ENCODE data around the gene JAM3.

Gene JAM3

GRCh38 chr11:134040386-134041302 is 28.2 kb upstream of the JAM3 start:
- Histone ChIP-seq H3K27me3 (ENCODE audit: insufficient read depth, low read length) (no peaks in the 10 kb centered on the region), H3K9ac (ENCODE audit: low read depth, low read length) (no peak overlapping the region), H3K4me1 (ENCODE audit: insufficient read depth, low read length) (peaks cover 18% of the 10 kb centered on the region), H3K4me3 (ENCODE audit: low read length) (no peak overlapping the region), H3K27ac (ENCODE audit: low read depth, low read length) (no peak overlapping the region), H3K36me3 (ENCODE audit: insufficient read depth, low read length) (no peaks in the 10 kb centered on the region), H3K9me3 (ENCODE audit: insufficient read depth, low read depth, low read length) (no peaks in the 10 kb centered on the region)
- 91% methylated on average over 20 of the region's 20 CpGs for WGBS

DNA sequence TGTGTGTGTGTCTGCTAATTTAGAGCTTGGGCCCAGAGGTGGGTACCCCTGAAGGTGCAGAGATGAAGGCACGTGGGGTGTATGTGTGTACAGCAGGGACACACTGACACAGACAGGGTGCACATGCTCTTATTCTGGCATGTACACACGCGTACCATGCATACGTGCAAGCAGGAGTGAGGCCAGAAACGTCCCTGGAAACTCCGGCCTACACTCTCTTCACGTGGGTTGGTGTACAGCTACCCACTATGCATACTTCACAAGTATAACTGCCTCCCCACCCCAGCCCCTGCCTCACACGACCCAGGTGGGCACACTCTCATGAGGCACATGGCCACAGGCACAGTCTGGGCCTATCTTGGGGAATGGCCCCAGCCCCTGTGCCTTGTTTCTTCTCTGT is 27.5 kb upstream of the JAM3 start:
- H3K9me3 ChIP-seq (ENCODE audit: insufficient read depth, low read depth, low read length): no peaks in the 10 kb centered on the region
- no peak overlapping the region for H3K4me3 ChIP-seq (ENCODE audit: low read length)
- H3K27ac ChIP-seq (ENCODE audit: low read depth, low read length): no peak overlapping the region
- no peak overlapping the region for H3K9ac ChIP-seq (ENCODE audit: low read depth, low read length)
- H3K4me1 ChIP-seq (ENCODE audit: insufficient read depth, low read length): peaks cover 18% of the 10 kb centered on the region
- H3K27me3 ChIP-seq (ENCODE audit: insufficient read depth, low read length): no peaks in the 10 kb centered on the region
- H3K36me3 ChIP-seq (ENCODE audit: insufficient read depth, low read length): no peaks in the 10 kb centered on the region
- WGBS: 93% methylated on average over 8 of the region's 8 CpGs

DNA sequence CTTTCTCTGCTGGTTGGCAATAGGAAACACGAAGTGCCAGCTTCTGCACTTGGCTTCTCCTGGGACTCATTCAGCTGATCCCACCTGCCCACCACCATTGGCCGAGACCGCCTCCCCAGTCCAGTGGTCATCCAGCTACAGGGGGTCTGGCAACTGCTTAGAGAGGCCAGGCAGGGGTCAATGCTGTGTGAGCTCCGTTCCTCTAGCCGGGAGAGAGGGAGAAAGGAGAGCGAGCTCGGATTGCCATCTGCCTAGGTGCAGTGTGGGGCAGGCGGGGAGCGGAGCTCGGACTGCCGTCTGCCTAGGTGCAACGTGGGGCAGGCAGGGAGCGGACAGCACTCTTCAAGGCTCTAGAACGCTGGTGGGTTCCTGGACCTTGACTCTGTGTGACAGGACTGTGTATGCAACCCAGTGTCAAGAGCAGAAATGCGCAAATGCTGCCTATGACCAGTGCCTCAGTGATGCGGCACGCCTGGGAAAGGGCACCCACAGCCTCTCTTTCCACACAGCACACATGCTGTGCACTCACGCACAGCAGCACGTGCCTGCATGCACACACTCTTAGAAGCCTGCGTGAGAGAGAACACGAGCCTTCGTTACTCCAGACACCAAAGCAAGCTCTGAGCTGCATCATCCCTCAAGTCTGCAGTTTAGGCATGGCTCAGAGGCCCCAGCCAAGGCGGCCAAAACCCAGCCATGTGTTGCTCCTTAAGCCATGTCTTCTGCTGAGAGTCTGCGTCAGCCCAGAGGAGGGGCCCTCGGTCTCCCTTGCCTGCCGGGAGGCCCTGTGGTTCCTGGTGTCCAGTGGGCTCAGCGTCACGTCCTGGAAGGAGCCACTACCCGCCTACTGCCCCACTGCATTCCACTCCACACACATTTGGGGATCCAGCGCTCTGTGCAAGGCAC is 26.8 kb upstream of the JAM3 start:
- Histone ChIP-seq H3K27ac (ENCODE audit: low read depth, low read length) (no peak overlapping the region), H3K9ac (ENCODE audit: low read depth, low read length) (no peak overlapping the region), H3K27me3 (ENCODE audit: insufficient read depth, low read length) (no peaks in the 10 kb centered on the region), H3K36me3 (ENCODE audit: insufficient read depth, low read length) (no peaks in the 10 kb centered on the region), H3K4me1 (ENCODE audit: insufficient read depth, low read length) (peaks cover 21% of the 10 kb centered on the region), H3K9me3 (ENCODE audit: insufficient read depth, low read depth, low read length) (no peaks in the 10 kb centered on the region), H3K4me3 (ENCODE audit: low read length) (no peak overlapping the region)
- 91% methylated on average over 30 of the region's 30 CpGs for WGBS

GRCh38 chr11:134043821-134044420 is 25.0 kb upstream of the JAM3 start:
- H3K27ac ChIP-seq (ENCODE audit: low read depth, low read length): no peak overlapping the region
- no peaks in the 10 kb centered on the region for H3K27me3 ChIP-seq (ENCODE audit: insufficient read depth, low read length)
- peaks cover 9% of the 10 kb centered on the region; the same call in 1 of the 2 replicates for H3K4me1 ChIP-seq (ENCODE audit: insufficient read depth, low read length)
- H3K36me3 ChIP-seq (ENCODE audit: insufficient read depth, low read length): no peaks in the 10 kb centered on the region
- H3K4me3 ChIP-seq (ENCODE audit: low read length): no peak overlapping the region
- H3K9me3 ChIP-seq (ENCODE audit: insufficient read depth, low read depth, low read length): no peaks in the 10 kb centered on the region
- WGBS: 95% methylated on average over 9 of the region's 9 CpGs
- H3K9ac ChIP-seq (ENCODE audit: low read depth, low read length): no peak overlapping the region

DNA sequence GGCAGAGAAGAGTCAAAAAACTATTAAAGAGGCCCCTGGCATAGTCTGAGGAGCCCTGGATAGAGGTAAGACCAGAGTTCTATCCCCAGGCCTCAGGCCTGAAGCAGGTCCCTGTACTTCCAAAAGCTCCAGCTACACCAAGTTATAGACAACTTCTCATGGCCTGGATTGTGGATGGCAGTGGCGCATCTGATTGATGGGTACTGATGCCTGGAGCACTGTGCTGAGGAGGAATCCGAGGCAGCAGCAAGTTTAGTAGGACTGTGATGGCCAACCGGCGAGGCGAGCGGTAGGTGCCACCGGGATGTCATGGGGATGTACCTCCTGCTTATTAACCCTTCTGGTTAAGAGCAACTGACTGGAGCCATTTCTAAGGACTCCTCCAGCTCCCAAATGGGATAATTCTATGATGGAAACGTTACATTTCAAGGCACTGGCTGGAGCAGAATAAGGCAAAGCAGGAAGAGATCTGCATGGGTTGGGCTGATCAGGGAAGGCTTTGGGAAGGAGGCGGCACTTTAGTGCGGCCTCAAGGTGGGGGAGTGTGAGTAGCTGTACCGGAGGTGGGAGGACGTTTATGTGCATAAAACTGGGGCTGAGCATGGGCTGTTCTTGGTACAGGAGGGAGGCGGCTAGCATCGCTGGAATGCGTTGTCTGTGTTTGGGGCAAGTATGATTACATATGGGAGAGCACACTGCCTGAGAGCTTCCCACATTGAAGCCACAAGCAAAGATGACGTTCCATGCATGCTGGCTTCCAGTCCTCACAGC is 24.2 kb upstream of the JAM3 start:
- Histone ChIP-seq H3K4me3 (ENCODE audit: low read length) (no peak overlapping the region), H3K4me1 (ENCODE audit: insufficient read depth, low read length) (0 out of 2 replicates have a peak, but pooled peaks cover 3% of the 10 kb centered on the region), H3K9ac (ENCODE audit: low read depth, low read length) (no peak overlapping the region), H3K9me3 (ENCODE audit: insufficient read depth, low read depth, low read length) (no peaks in the 10 kb centered on the region), H3K36me3 (ENCODE audit: insufficient read depth, low read length) (no peaks in the 10 kb centered on the region), H3K27me3 (ENCODE audit: insufficient read depth, low read length) (no peaks in the 10 kb centered on the region), H3K27ac (ENCODE audit: low read depth, low read length) (no peak overlapping the region)
- 89% methylated on average over 16 of the region's 16 CpGs for WGBS

DNA sequence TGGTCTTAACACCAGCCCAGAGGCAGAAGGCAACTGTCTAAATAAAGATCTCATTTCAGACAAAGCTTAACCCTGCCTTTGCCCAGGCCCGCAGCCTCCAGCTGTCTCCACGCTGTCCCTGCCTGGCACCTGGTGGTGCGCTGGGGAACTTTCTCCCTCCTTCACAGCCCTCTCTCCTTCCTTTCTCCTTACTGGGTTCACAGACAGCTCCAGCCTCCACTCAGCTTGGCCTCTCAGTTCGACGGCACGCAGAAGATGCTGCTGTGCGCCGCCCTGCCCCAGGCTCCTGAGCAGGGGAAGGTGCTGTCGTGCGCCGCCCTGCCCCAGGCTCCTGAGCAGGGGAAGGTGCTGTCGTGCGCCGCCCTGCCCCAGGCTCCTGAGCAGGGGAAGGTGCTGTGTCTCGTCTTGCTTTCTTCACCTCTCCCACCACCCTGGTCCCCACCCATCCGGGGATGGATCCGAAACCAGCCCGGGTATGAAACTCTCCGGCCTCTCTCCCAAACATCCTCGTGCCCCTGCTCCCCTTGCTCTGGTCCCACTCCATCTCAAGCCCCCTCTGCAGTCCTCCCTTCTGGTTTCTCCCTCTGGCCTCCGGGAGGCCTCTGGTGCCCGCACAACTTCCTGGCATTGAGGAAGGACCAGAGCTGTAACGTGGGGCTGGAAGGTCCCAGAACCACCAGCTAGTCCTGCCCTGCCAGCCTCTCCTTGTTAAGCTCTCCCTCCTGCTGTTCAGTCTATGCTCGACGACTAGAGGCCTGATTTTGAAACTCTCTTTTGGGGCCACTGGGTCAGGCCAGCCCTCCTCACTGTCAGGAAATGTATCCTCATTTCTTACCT is 22.9 kb upstream of the JAM3 start:
- H3K9ac ChIP-seq (ENCODE audit: low read depth, low read length): no peak overlapping the region
- H3K36me3 ChIP-seq (ENCODE audit: insufficient read depth, low read length): no peaks in the 10 kb centered on the region
- H3K27ac ChIP-seq (ENCODE audit: low read depth, low read length): no peak overlapping the region

DNA sequence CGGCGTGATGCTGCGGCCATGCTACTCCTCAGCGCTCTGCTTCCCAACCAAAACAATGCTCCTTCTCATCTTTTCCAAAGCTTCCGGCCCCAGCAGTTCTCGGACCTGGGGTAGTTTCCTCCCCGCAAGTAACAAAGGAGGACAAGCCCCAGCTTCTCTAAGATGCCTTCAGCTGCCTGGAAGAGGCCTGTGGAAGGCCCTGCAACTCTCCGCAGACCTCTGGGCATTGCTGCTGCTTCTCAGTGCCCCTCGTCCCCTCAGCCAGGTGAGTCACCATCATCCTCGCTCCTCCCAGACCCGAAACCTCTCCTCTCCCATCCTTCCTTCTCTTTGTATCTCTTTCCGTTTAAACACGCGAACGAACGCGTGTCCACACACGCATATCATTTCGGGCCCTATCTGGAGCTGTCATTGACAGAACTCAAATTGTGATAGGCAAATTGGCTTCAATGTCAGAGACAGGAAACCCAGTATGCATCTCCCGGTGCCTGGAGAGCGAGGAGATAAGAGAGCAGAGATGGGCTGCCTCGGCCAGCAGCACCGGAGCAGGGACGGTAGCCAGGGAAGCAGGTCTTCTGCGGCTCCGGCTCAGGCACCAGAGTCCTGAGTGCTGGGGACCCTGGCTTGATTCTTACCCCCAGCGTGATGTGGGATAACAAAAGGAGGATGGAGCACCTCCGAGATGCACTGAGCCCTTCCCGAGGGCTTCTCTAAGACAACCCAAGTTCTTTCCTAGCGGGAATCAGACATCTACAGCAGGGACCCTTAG is 22.0 kb upstream of the JAM3 start:
- peaks cover 5% of the 10 kb centered on the region; the same call in 1 of the 2 replicates for H3K27me3 ChIP-seq (ENCODE audit: insufficient read depth, low read length)
- H3K36me3 ChIP-seq (ENCODE audit: insufficient read depth, low read length): no peaks in the 10 kb centered on the region
- H3K4me1 ChIP-seq (ENCODE audit: insufficient read depth, low read length): 0 out of 2 replicates have a peak, but pooled peaks cover 3% of the 10 kb centered on the region
- no peaks in the 10 kb centered on the region for H3K9me3 ChIP-seq (ENCODE audit: insufficient read depth, low read depth, low read length)
- H3K27ac ChIP-seq (ENCODE audit: low read depth, low read length): no peak overlapping the region
- H3K9ac ChIP-seq (ENCODE audit: low read depth, low read length): no peak overlapping the region
- 82% methylated on average over 30 of the region's 30 CpGs for WGBS
- no peak overlapping the region for H3K4me3 ChIP-seq (ENCODE audit: low read length)

More for the DNA sequence above, 22.9 kb upstream of the JAM3 start:
- Histone ChIP-seq H3K27me3 (ENCODE audit: insufficient read depth, low read length) (peaks cover 5% of the 10 kb centered on the region; the same call in 1 of the 2 replicates), H3K4me1 (ENCODE audit: insufficient read depth, low read length) (0 out of 2 replicates have a peak, but pooled peaks cover 3% of the 10 kb centered on the region), H3K4me3 (ENCODE audit: low read length) (no peak overlapping the region), H3K9me3 (ENCODE audit: insufficient read depth, low read depth, low read length) (no peaks in the 10 kb centered on the region)
- 74% methylated on average over 25 of the region's 25 CpGs for WGBS

DNA sequence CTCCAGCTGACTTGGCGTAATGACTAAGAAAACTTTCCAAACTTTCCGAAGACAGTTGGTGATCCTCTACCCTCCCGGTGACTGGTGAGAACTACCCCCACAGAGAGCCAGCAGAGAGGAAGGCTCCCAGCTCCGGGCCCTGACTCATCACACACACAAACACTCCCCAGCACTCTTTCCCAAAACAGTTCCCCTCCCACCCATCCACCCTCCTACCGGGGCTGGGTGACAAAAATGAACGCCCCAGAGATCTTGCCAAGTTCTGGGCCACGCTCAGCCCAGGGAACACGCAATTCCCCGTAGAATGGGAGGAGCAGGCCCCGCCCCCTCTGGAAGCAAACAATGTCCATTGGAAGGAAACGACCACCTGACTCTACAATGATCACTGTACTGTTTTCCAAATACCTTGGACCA is 21.3 kb upstream of the JAM3 start:
- Histone ChIP-seq H3K36me3 (ENCODE audit: insufficient read depth, low read length) (no peaks in the 10 kb centered on the region), H3K27ac (ENCODE audit: low read depth, low read length) (no peak overlapping the region), H3K27me3 (ENCODE audit: insufficient read depth, low read length) (peaks cover 5% of the 10 kb centered on the region; the same call in 1 of the 2 replicates), H3K9ac (ENCODE audit: low read depth, low read length) (no peak overlapping the region), H3K4me3 (ENCODE audit: low read length) (no peak overlapping the region), H3K9me3 (ENCODE audit: insufficient read depth, low read depth, low read length) (no peaks in the 10 kb centered on the region), H3K4me1 (ENCODE audit: insufficient read depth, low read length) (0 out of 2 replicates have a peak, but pooled peaks cover 3% of the 10 kb centered on the region)
- 34% methylated on average over 11 of the region's 11 CpGs for WGBS

GRCh38 chr11:134048028-134048427 is 20.8 kb upstream of the JAM3 start:
- WGBS: 90% methylated on average over 9 of the region's 9 CpGs
- Histone ChIP-seq H3K27me3 (ENCODE audit: insufficient read depth, low read length) (peaks cover 5% of the 10 kb centered on the region; the same call in 1 of the 2 replicates), H3K27ac (ENCODE audit: low read depth, low read length) (no peak overlapping the region), H3K36me3 (ENCODE audit: insufficient read depth, low read length) (no peaks in the 10 kb centered on the region), H3K9me3 (ENCODE audit: insufficient read depth, low read depth, low read length) (no peaks in the 10 kb centered on the region), H3K9ac (ENCODE audit: low read depth, low read length) (no peak overlapping the region), H3K4me1 (ENCODE audit: insufficient read depth, low read length) (0 out of 2 replicates have a peak, but pooled peaks cover 7% of the 10 kb centered on the region), H3K4me3 (ENCODE audit: low read length) (no peak overlapping the region)

Measured in HUES64 (cell line).